HepG2 (cell line): ENCODE measurements around the gene PLCD4. TPM values are rescaled to one million over a fixed set of nuclear protein-coding genes. Genes with fewer than 3 reads are reported as not detected.

Experiments
- FOXA1 ChIP-seq, 2 experiments: fragments of 450-650 bp in 1 of 2; sonication (generic) in 1 of 2; formaldehyde crosslinking in 1 of 2; IDR thresholded peaks; 2 replicates each; pipeline versions ENCODE4 v1.4.0 to v1.6.1; 2016 to 2020; ENCODE audit warnings: missing genetic modification reagents in 1 of 2
- FOXA3 ChIP-seq: IDR thresholded peaks from 2 replicates; pipeline ENCODE4 v1.6.1; 2016; ENCODE audit warnings: missing genetic modification reagents, missing compliant biosample characterization
- HMG20A ChIP-seq: IDR thresholded peaks from 2 replicates; pipeline ENCODE4 v1.6.1; 2016; ENCODE audit warnings: borderline replicate concordance
- JDP2 ChIP-seq: sonication (generic); formaldehyde crosslinking; IDR thresholded peaks from 2 replicates; pipeline ENCODE4 v1.8.1; 2022; ENCODE audit warnings: missing genetic modification reagents, borderline replicate concordance
- KLF6 ChIP-seq: IDR thresholded peaks from 2 replicates; pipeline ENCODE4 v1.8.0; 2016; ENCODE audit warnings: missing biosample characterization, missing genetic modification reagents
- MLLT10 ChIP-seq: sonication (generic); formaldehyde crosslinking; IDR thresholded peaks from 2 replicates; pipeline ENCODE4 v1.4.0; 2020; ENCODE audit warnings: missing genetic modification reagents
- MTA1 ChIP-seq: sonication (generic); formaldehyde crosslinking; IDR thresholded peaks from 2 replicates; pipeline ENCODE4 v1.4.0; 2020; ENCODE audit warnings: missing genetic modification reagents, mild to moderate bottlenecking, borderline replicate concordance
- NFE2L1 ChIP-seq: sonication (generic); formaldehyde crosslinking; IDR thresholded peaks from 2 replicates; pipeline ENCODE4 v1.4.0; 2020; ENCODE audit warnings: missing genetic modification reagents, mild to moderate bottlenecking, borderline replicate concordance
- PITX1 ChIP-seq: sonication (generic); formaldehyde crosslinking; IDR thresholded peaks from 2 replicates; pipeline ENCODE4 v1.5.1; 2020; ENCODE audit warnings: mild to moderate bottlenecking, missing genetic modification reagents
- PPARG ChIP-seq: conservative IDR thresholded peaks from 2 replicates; pipeline ENCODE4 v1.6.1; 2016; ENCODE audit warnings: missing biosample characterization, missing genetic modification reagents
- RFX1 ChIP-seq: fragments of 450-650 bp; IDR thresholded peaks from 2 replicates; pipeline ENCODE4 v1.6.1; 2017
- SRSF1 ChIP-seq: fragments of 200-400 bp; formaldehyde crosslinking; optimal IDR thresholded peaks from 2 replicates; pipeline ENCODE3; 2017; ENCODE audit warnings: mild to moderate bottlenecking, low read depth, low read length, moderate library complexity
- TBP ChIP-seq: sonication (generic); formaldehyde crosslinking; IDR thresholded peaks from 2 replicates; pipeline ENCODE4 v1.5.0; 2020; ENCODE audit warnings: missing genetic modification reagents
- TCF7L2 ChIP-seq: IDR thresholded peaks from 2 replicates; pipeline ENCODE4 v1.6.1; 2011; ENCODE audit warnings: mild to moderate bottlenecking, low read depth, low read length, moderate library complexity
- TSC22D2 ChIP-seq: sonication (generic); formaldehyde crosslinking; IDR thresholded peaks from 2 replicates; pipeline ENCODE4 v1.5.1; 2020; ENCODE audit warnings: missing genetic modification reagents, mild to moderate bottlenecking, borderline replicate concordance
- ZNF18 ChIP-seq: sonication (generic); formaldehyde crosslinking; IDR thresholded peaks from 2 replicates; pipeline ENCODE4 v1.8.0; 2022; ENCODE audit warnings: mild to moderate bottlenecking, missing genetic modification reagents; ENCODE audit not compliant: insufficient replicate concordance
- ZNF207 ChIP-seq: fragments of 450-650 bp; IDR thresholded peaks from 2 replicates; pipeline ENCODE4 v1.6.1; 2016; ENCODE audit warnings: antibody characterized with exemption, borderline replicate concordance
- ZNF253 ChIP-seq: sonication (generic); formaldehyde crosslinking; IDR thresholded peaks from 2 replicates; pipeline ENCODE4 v1.8.0; 2022; ENCODE audit warnings: mild to moderate bottlenecking, missing genetic modification reagents, borderline replicate concordance
- ZNF333 ChIP-seq: sonication (generic); formaldehyde crosslinking; IDR thresholded peaks from 2 replicates; pipeline ENCODE4 v1.4.0; 2020; ENCODE audit warnings: mild to moderate bottlenecking, missing genetic modification reagents, borderline replicate concordance
- ZNF558 ChIP-seq: sonication (generic); formaldehyde crosslinking; IDR thresholded peaks from 2 replicates; pipeline ENCODE4 v1.9.0; 2022; ENCODE audit warnings: mild to moderate bottlenecking, missing genetic modification reagents, borderline replicate concordance
- ZNF570 ChIP-seq: sonication (generic); formaldehyde crosslinking; IDR thresholded peaks from 2 replicates; pipeline ENCODE4 v1.4.0; 2020; ENCODE audit warnings: mild to moderate bottlenecking, missing genetic modification reagents, borderline replicate concordance
- ZNF597 ChIP-seq: sonication (generic); formaldehyde crosslinking; IDR thresholded peaks from 2 replicates; pipeline ENCODE4 v1.5.0; 2020; ENCODE audit warnings: missing genetic modification reagents
- ZNF616 ChIP-seq: sonication (generic); formaldehyde crosslinking; IDR thresholded peaks from 2 replicates; pipeline ENCODE4 v1.5.0; 2020; ENCODE audit warnings: low read depth, mild to moderate bottlenecking, missing genetic modification reagents
- ZNF644 ChIP-seq: IDR thresholded peaks from 2 replicates; pipeline ENCODE4 v1.6.1; 2016; ENCODE audit warnings: low read depth
- ZNF709 ChIP-seq: sonication (generic); formaldehyde crosslinking; IDR thresholded peaks from 2 replicates; pipeline ENCODE4 v1.5.0; 2020; ENCODE audit warnings: mild to moderate bottlenecking, missing genetic modification reagents
- ZNF737 ChIP-seq: sonication (generic); formaldehyde crosslinking; IDR thresholded peaks from 2 replicates; pipeline ENCODE4 v1.5.0; 2020; ENCODE audit warnings: missing genetic modification reagents, mild to moderate bottlenecking, borderline replicate concordance
- polyA plus RNA-seq, 8 experiments: library from polyadenylated mRNA; depleted of rRNA in 3 of 8; stranded (reverse) in 7 of 8; unstranded in 1 of 8; fragments of >200 nt; fragmentation: Illumina TruSeq in 4 of 8; extraction: Trizol in 4 of 8; gene quantifications; 2 replicates each; pipeline versions ENCODE4 v1.2.1 to v1.2.3, GENCODE V29; 2011 to 2016; ENCODE audit warnings: low read depth in 4 of 8, missing spikeins in 1 of 8, mixed read lengths in 1 of 8; ENCODE audit not compliant: insufficient read depth in 1 of 8
- total RNA-seq, 5 experiments: library from RNA; depleted of rRNA; stranded (reverse); fragments of >200 nt; fragmentation: Illumina TruSeq; extraction: Trizol; gene quantifications; 2 replicates each; pipeline ENCODE4 v1.2.3, GENCODE V29; 2016; ENCODE audit warnings: low read depth in 1 of 5
- TF ChIP-seq, protein P1 (sequence below): sonication (generic); formaldehyde crosslinking; IDR thresholded peaks from 2 replicates; pipeline ENCODE4 v1.5.0; 2020; ENCODE audit warnings: mild to moderate bottlenecking, missing genetic modification reagents, moderate library complexity

Gene PLCD4
- total and polyA plus RNA-seq, 2 of the 13 experiments (the other 11 are each of a cell fraction or from before 2014, with no cell fraction given) = 0.26 TPM; not detected in 1

- 0 out of 2 replicates have a peak, but pooled peaks have one; percentile 56 for TF ChIP-seq ZNF570
- peak; percentile 26 for TF ChIP-seq SRSF1
- TF ChIP-seq ZNF18 (CRISPR knock-in tag) = no peak
- TF ChIP-seq ZNF737 = no peak
- peak; percentile 80; the same call in 1 of the 2 replicates for TF ChIP-seq ZNF709 (CRISPR knock-in tag)
- TF ChIP-seq FOXA1 (IDR thresholded peaks at IDR 0.05) = no peak
- no peak for TF ChIP-seq FOXA1 (CRISPR knock-in tag; IDR thresholded peaks at IDR 0.05)
- TF ChIP-seq, protein P1, sequence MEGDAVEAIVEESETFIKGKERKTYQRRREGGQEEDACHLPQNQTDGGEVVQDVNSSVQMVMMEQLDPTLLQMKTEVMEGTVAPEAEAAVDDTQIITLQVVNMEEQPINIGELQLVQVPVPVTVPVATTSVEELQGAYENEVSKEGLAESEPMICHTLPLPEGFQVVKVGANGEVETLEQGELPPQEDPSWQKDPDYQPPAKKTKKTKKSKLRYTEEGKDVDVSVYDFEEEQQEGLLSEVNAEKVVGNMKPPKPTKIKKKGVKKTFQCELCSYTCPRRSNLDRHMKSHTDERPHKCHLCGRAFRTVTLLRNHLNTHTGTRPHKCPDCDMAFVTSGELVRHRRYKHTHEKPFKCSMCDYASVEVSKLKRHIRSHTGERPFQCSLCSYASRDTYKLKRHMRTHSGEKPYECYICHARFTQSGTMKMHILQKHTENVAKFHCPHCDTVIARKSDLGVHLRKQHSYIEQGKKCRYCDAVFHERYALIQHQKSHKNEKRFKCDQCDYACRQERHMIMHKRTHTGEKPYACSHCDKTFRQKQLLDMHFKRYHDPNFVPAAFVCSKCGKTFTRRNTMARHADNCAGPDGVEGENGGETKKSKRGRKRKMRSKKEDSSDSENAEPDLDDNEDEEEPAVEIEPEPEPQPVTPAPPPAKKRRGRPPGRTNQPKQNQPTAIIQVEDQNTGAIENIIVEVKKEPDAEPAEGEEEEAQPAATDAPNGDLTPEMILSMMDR (CRISPR knock-in tag) = peak; percentile 26; the same call in 1 of the 2 replicates
- TF ChIP-seq FOXA3 (CRISPR knock-in tag) = no peak
- peak; percentile 71; the same call in 1 of the 2 replicates for TF ChIP-seq ZNF253
- TF ChIP-seq MLLT10 (CRISPR knock-in tag) = no peak
- no peak for TF ChIP-seq ZNF207
- 0 out of 2 replicates have a peak, but pooled peaks have one; percentile 41 for TF ChIP-seq TSC22D2 (CRISPR knock-in tag)
- peak; percentile 48 for TF ChIP-seq PPARG
- no peak for TF ChIP-seq ZNF333 (CRISPR knock-in tag)
- no peak for TF ChIP-seq ZNF644
- TF ChIP-seq MTA1 (CRISPR knock-in tag) = no peak
- TF ChIP-seq JDP2 (CRISPR knock-in tag) = no peak
- no peak for TF ChIP-seq HMG20A (CRISPR knock-in tag)
- 0 out of 2 replicates have a peak, but pooled peaks have one; percentile 51 for TF ChIP-seq TBP (CRISPR knock-in tag)
- no peak for TF ChIP-seq ZNF558 (CRISPR knock-in tag)
- no peak for TF ChIP-seq TCF7L2
- peak; percentile 85 for TF ChIP-seq KLF6
- TF ChIP-seq PITX1 (CRISPR knock-in tag) = peak; percentile 68
- TF ChIP-seq RFX1 = peak; percentile 81
- no peak for TF ChIP-seq ZNF597 (CRISPR knock-in tag)
- TF ChIP-seq ZNF616 (CRISPR knock-in tag) = 0 out of 2 replicates have a peak, but pooled peaks have one; percentile 44
- no peak for TF ChIP-seq NFE2L1
Observed at GRCh38 chr2:218671654-218672566, 64.2 kb downstream of the PLCD4 start, which contains the start of the genes RNF25 and STK36 (continued).
